Ishikawa (cell line): ENCODE data around the gene ORMDL3.

Experiments
- CEBPB ChIP-seq: IDR thresholded peaks from 2 replicates; pipeline ENCODE4 v1.6.1; 2012
- CREB1 ChIP-seq: IDR thresholded peaks from 2 replicates; pipeline ENCODE4 v1.6.1; 2012; ENCODE audit warnings: low read depth
- EGR1 ChIP-seq: IDR thresholded peaks from 2 replicates; pipeline ENCODE4 v1.6.1; 2012
- EP300 ChIP-seq: IDR thresholded peaks from 2 replicates; pipeline ENCODE4 v1.6.1; 2012; ENCODE audit warnings: borderline replicate concordance
- FOXM1 ChIP-seq: IDR thresholded peaks from 2 replicates; pipeline ENCODE4 v1.6.1; 2012; ENCODE audit warnings: low read depth, borderline replicate concordance
- MAX ChIP-seq: IDR thresholded peaks from 2 replicates; pipeline ENCODE4 v1.6.1; 2012
- NFIC ChIP-seq: IDR thresholded peaks from 2 replicates; pipeline ENCODE4 v1.6.1; 2012
- RAD21 ChIP-seq: IDR thresholded peaks from 2 replicates; pipeline ENCODE4 v1.6.1; 2012; ENCODE audit warnings: low read depth
- REST ChIP-seq: IDR thresholded peaks from 2 replicates; pipeline ENCODE4 v1.6.1; 2012; ENCODE audit warnings: low read depth, mild to moderate bottlenecking
- TAF1 ChIP-seq: IDR thresholded peaks from 2 replicates; pipeline ENCODE4 v1.6.1; 2012; ENCODE audit warnings: low read depth, mild to moderate bottlenecking
- TCF12 ChIP-seq: IDR thresholded peaks from 2 replicates; pipeline ENCODE4 v1.6.1; 2012; ENCODE audit warnings: low read depth
- TEAD4 ChIP-seq: IDR thresholded peaks from 2 replicates; pipeline ENCODE4 v1.6.1; 2012
- YY1 ChIP-seq: IDR thresholded peaks from 2 replicates; pipeline ENCODE4 v1.6.1; 2012; ENCODE audit warnings: low read depth
- ZBTB7A ChIP-seq: IDR thresholded peaks from 2 replicates; pipeline ENCODE4 v1.6.1; 2012; ENCODE audit warnings: low read depth
- TF ChIP-seq, protein P1 (sequence below): IDR thresholded peaks from 2 replicates; pipeline ENCODE4 v1.6.1; 2012

The ORMDL3 gene

DNA sequence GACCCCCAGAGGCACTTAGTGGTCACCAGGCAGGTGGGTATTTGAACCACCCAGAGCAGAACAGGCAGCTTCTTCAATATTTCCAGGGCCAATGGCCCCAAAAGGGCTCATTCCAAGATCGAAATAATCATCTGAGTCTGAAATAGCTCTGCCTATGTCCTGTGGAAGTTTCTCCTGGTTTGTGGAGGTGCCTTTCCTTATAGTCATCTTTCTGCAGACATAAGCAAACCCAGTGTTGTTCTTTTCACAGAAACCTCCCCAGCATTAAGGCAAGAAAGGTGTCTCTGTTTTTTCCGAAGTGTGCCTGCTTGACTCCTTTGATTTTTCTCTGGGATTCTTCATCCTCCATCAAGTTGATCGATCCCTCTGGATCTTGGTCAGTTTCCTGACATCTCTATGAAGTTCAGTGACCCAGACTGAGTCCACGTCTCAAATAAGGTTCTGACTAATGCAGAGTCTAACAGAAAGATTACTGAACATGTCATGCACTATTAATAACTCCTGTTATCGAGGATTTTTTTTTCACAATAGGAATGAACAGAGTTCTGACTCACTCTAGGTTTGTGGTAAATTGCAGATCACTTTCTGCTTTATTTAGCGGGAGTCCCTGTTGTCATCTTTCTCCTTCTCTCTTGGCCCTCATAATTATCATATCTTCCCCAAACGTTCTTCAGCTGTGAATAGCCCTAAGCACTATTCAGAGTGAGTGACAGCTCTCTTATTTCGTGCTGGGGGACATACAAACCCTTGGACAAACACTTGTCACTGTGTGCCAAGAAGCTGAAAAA lies 1.7 kb upstream of the ORMDL3 start:
- TF ChIP-seq YY1 = no peak
- no peak for TF ChIP-seq REST
- TF ChIP-seq EP300 = no peak
- TF ChIP-seq CEBPB = no peak
- TF ChIP-seq ZBTB7A = no peak
- no peak for TF ChIP-seq TEAD4
- no peak for TF ChIP-seq RAD21
- no peak for TF ChIP-seq TAF1
- TF ChIP-seq, protein P1, sequence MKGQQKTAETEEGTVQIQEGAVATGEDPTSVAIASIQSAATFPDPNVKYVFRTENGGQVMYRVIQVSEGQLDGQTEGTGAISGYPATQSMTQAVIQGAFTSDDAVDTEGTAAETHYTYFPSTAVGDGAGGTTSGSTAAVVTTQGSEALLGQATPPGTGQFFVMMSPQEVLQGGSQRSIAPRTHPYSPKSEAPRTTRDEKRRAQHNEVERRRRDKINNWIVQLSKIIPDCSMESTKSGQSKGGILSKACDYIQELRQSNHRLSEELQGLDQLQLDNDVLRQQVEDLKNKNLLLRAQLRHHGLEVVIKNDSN = no peak
- no peak for TF ChIP-seq EGR1
- TF ChIP-seq MAX = no peak
- TF ChIP-seq TCF12 = no peak
- TF ChIP-seq FOXM1 = no peak
- no peak for TF ChIP-seq CREB1
- no peak for TF ChIP-seq NFIC

- no peak for TF ChIP-seq RAD21
- TF ChIP-seq CREB1 = no peak
- TF ChIP-seq TAF1 = no peak
- no peak for TF ChIP-seq REST
- TF ChIP-seq EGR1 = no peak
- TF ChIP-seq TEAD4 = no peak
- TF ChIP-seq EP300 = no peak
- TF ChIP-seq TCF12 = no peak
- TF ChIP-seq ZBTB7A = no peak
- no peak for TF ChIP-seq YY1
- TF ChIP-seq, protein P1 = no peak
- no peak for TF ChIP-seq FOXM1
- TF ChIP-seq NFIC = no peak
- no peak for TF ChIP-seq MAX
- no peak for TF ChIP-seq CEBPB
Measured at GRCh38 chr17:39927929-39928857, 792 bp upstream of the ORMDL3 start.

- TF ChIP-seq YY1 (no peak), REST (no peak), EP300 (no peak), TEAD4 (no peak), CEBPB (no peak)
- TF ChIP-seq, protein P1 = no peak
Measured at GRCh38 chr17:39926588-39927100, 757 bp downstream of the ORMDL3 start.
